Measurements from ENCODE around the gene MRTFA.
"Not testable (repeated sequence)": the region's sequence is repeated elsewhere in the genome, so short reads cannot be mapped to it uniquely, and the experiment has no call there.

The MRTFA gene

GRCh38 chr22:40656651-40657050, 20.1 kb upstream of the MRTFA start:
- DNase-seq, result not testable (repeated sequence)

DNA sequence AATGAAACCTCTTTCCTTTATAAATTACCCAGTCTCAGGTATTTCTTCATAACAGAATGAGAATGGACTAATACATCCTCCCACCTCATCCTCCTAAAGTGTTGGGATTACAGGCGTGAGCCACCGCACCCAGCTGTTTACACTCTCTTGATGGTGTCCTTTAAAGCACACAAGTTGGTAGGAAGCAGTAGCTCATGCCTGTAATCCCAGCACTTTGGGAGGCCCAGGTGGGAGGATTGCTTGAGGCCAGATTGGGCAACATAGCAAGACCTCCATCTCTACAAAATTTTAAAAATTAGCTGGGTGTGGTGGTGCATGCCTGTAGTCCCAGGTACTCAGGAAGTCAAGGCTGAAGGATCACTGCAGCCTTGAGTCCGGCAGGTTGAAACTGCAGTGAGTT, 19.4 kb upstream of the MRTFA start:
- DNase-seq, result not testable (repeated sequence)

- peak; percentile 98 for DNase-seq
Measured at GRCh38 chr22:40654522-40655167, 18.1 kb upstream of the MRTFA start.

DNA sequence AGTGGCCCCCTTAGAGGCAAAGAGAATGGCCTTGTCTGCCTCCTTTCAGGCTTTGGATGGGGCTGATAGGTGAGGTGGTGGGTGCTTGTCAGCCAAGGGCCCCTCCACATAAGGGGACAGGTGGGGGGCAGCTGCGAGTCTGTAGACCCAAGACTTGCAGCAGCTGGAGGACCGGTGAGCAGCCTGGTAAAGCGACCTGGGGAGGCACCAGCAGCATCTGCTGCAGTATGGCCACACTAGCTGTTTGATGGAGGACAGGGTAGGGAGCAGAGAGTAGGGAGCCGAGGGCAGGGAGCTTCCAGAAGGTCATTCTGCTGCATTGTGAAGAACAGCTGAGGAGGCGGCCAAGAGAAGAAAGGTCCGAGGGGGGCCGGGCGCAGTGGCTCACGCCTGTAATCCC, 16.8 kb upstream of the MRTFA start:
- DNase-seq, result no peak

DNA sequence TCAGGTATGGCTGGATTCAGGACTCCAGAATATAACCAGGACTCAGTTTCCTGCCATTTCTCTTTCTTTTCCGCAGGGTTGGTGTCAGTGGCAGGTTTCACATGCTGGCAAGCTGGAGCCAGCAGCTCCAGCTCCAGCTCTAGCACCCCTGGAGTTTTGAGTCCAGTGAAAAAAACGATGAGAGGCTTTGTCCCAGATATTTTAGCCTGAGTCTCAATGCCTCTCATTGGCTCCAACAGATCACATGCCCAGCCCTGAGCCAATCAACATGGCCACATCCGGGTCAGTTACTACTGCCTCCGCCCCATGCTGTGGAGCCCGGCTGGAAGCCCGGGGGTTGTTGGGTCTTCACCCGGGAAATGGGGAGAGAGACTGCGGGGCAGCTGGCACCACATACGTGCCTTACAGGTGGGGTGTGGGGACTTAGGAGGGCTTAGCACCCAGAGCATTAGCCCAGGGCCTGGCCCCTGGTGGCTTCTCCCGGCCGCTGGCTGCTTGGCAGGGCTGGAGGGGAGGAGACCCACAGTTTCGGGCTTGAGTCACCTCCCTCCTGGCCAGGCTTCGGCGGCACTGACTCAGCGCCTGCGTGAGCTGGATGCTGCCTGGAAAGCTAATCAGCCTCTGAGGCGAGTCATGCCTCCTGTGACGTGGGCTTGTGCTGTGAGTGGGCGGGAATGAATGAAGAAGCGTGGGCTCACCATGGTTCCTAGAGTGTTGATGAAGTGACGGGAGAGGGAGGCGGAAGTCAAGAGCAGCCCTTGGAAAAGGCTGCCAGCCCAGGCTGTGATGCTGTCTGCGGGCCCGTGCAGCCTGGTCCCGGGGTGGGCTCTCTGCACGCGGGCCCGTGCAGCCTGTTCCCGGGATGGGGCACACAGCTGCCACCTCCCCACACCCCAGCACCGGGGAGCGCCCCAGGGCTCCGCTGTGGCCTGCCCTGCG, 15.3 kb upstream of the MRTFA start:
- DNase-seq, result peak; percentile 97

DNA sequence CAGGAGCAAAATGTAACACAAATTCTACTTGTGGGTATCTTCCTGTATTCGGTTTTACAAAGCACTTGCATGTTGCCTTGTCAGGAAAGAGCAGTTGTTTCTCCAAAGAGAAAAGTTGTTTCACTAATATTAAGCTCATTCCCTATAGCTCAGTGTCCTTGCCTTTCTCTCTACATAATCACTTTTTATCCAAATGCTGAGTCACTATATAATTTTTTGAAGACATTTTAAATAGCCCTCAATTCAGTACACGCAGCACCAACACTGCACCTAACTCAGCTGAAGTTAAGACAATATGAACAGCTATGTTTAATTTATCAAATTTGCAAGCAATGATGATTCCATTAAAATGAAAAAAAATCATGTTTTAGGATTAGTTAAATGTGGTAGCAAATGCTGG, 14.5 kb upstream of the MRTFA start:
- no peak for DNase-seq

DNA sequence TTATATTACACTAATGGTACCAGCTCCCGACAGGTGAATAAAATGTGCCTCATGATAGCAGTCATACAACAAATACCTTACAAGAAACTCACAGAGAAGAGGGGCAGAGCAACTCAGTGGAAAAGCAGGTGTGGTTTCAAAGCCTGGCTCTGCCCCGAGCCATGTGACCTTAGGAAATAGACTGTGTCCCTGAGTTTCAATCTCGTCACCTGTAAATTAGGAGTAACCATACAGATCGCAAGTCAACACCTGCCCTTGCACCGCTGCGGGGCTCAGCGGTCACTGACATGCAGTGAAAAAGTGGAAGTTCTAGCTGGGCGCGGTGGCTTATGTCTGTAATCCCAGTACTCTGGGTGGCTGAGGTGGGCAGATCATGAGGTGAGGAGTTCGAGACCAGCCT, 11.9 kb upstream of the MRTFA start:
- DNase-seq, result no peak

GRCh38 chr22:40645579-40646197, 9.2 kb upstream of the MRTFA start:
- DNase-seq, result no peak

DNA sequence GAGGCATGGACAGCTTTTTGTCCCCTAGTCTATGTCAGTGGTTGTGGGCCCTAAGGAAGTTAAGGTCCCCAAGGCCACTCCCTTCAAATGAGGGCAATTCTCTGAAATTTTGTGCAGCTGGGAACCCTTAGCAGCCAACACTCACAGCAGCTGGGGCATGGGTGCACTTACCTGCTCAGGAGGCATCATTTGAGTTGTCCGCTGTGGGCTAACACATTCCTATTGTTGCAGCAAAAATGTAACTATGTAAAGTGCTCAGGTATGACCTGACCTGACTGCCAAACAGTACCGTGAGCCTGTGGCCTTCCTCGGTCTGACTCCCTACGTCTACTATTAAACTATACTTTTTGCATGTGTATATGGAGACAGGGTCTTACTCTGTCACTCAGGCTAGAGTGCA, 5.8 kb upstream of the MRTFA start:
- DNase-seq, result no peak

GRCh38 chr22:40641269-40641668, 4.8 kb upstream of the MRTFA start:
- no peak for DNase-seq

DNA sequence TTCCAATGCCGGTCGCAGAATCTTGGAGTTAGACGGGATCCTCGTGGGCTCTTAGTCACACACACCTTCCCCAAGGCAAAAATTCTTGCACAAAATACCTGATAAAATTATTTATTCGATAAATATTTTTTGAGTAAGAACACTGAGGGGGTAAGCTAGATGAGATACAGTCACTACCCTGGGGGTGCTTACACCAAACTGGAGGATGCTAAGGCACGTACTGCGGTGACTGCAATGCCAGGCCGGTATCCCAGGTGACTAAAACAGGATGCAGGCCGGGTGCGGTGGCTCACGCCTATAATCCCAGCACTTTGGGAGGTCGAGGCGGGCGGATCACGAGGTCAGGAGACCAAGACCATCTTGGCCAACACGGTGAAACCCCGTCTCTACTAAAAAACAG, 1.7 kb upstream of the MRTFA start:
- no peak for DNase-seq

DNA sequence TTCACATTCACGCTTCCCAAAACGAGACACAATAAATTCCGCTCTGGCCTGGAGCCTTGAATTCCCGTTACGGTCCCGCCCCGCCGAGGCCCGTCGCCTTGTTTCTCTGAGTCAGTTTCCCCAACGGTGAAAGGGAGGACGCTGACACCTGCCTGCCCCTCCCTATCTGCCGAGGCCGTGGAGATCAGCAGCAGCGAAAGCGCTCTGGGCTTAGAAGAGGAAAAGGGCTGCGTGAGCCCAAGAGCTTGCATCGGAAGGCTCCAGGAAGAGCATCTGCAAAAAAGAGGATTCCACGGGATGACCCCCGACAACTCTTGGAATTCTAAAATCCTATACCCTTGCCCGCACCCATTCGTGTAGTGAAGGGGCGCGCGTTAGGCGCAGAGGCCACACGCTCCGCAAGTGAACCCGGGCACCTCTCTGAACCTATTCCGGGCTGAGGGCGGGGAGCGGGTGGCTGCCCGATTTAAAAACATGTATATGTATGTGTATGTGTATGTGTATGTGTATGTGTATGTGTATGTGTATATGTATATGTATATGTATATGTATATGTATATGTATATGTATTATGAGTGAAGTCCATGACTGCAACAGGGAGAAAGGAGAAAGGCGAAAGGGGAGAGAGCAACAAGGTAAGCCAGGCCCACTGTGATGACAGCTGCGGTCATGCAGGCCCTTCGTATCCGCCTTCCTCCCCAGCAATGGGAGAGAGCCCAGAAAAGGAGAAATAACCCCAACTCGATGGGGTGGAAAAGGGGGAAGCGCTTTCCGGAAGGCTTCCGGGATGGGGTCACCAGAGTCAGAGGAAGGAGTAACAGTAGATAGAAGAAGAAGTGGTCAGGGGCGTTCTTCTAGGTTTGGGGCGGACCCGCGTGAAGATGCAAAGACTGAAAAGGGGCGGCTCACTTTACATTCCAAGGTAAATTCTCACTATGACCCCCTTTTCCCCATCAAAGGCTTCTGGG, 948 bp upstream of the MRTFA start:
- DNase-seq, result no peak

GRCh38 chr22:40635940-40636379, 559 bp downstream of the MRTFA start:
- no peak for DNase-seq

- DNase-seq, result no peak
Measured at GRCh38 chr22:40635043-40635939, 1.2 kb downstream of the MRTFA start.

- DNase-seq, result no peak
Measured at GRCh38 chr22:40634119-40634903, 2.2 kb downstream of the MRTFA start.

DNA sequence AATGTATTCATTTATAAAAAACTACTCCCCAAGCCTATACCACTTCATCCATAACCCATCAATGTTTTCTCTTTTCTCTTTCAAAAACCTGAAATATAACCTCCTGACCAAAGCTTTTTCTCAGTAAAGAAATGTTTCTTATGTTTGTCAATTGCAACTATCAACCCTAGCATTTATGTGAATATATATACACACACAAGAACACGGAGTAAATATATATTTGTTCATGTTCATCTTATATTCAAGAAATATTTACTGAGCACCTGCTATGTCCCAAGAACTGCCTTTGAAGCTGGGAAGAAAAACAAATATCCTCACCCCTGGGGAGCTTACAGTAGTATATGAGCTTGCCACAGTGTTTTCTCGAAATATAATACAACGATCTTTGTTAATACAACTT, 3.5 kb downstream of the MRTFA start:
- no peak for DNase-seq

DNA sequence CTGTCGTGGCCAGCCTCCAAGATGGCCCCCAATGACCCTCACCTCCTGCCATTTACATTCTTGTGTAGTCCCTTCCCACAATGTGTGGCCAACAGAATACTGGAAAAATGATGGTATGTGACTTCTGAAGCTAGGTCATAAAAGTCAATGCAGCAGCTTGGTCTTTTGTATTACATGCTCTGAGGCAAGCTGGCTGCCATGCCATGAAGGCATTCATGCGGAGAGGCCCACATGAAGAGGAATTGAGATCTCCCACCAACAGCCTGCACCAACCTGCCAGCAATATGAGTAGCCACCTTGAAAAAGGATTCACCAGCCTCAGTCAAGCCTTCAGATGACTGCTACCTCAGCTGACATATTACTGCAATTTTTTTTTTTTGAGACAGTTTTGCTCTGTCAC, 4.6 kb downstream of the MRTFA start:
- DNase-seq, result no peak

DNA sequence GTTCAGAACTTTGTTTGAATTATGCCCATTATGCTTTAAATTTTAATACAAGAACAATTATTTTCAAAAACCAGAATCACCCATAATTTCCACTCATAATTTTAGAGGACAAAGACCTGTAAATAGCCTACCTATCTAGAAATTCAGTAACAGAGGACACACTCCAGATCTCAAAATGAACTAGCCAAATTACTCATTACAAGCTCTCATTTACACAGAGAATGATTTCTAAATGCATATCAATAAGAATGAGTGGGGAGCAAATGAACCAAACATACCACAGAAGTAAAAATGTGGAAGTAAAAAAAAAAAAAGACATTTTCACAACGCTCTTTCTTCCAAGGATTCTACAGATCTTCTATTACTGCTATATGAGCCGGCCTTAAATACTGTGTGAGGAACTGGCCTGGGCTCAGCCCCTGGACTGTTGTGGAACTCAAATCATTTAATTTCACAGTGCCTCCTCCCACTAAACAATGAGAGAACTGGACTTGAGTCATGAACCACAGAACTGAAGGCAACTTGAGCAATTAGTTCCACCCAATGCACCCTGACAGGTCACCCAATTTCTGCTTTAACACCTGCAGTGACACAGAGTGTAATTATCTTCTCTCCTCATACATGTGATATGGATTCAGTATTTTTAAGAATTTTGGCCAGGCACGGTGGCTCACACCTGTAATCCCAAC, 8.0 kb downstream of the MRTFA start:
- no peak for DNase-seq

GRCh38 chr22:40627612-40628011, 8.9 kb downstream of the MRTFA start:
- DNase-seq, result no peak

- DNase-seq, result no peak
Measured at GRCh38 chr22:40626851-40627250, 9.7 kb downstream of the MRTFA start.

All from NCI-H2171 treated with DMSO at 0.1 percent for 48 hours (cell line).